GM10847 (cell line): ENCODE data around the gene ASPSCR1.

ENCODE experiments used
- POLR2A ChIP-seq: IDR thresholded peaks from 2 replicates; pipeline ENCODE4 v1.6.1; 2011; ENCODE audit not compliant: insufficient read length; ENCODE audit errors: extremely low read depth

ASPSCR1 gene

DNA sequence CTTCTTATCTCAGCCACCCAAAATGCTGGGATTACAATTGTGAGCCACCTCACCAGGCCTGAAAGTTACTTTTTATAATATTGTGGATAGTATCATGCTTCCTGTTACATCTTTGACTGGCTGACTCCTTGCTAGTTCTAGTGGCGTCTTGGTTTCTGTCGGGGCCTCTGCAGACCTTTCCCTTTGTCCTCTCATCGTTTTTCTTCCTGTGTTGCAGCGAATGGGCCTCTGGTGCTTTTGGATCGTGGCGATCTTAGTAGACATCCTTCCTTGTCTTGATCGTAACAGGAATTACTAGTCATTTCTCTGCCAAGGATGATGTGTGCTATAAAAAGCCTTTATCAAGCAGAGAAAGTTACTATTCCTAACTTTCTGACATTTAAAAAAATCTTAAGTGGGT, 20.8 kb downstream of the ASPSCR1 start:
- TF ChIP-seq POLR2A, result no peak

DNA sequence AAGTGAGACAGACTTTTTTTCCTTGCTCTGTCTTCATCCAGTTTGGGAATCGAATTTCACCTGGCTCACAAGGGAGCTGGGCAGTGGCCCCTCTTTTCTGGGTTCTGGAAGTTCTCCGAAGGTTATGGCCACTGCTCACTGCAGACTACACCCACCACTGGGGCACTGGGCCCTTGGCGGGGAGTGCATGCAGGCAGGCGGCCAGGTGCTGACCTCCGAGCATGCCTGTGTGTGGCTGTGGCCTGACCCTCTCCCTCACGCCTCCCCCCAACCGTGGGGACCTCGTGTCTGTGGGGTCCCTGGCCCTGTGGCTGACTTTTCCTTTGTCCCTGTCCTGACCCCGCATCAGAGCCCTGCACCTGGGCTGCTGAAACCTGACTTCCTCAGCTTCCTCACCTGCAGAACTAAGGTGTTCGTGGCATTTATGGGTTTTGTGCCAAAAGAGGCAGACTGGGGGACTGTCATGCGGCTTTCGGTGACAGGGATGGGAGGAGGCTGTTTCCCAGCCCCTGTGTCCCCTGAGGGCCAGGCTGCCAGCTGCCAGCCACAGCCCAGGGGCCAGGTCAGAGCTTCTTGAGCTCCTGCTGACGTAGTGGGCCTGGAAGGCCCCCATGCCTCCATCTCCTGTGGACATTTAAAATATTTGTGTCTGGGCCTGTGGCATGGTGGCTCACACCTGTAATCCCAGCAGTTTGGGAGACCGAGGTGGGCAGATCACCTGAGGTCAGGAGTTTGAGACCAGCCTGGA, 21.4 kb downstream of the ASPSCR1 start:
- no peak for TF ChIP-seq POLR2A

DNA sequence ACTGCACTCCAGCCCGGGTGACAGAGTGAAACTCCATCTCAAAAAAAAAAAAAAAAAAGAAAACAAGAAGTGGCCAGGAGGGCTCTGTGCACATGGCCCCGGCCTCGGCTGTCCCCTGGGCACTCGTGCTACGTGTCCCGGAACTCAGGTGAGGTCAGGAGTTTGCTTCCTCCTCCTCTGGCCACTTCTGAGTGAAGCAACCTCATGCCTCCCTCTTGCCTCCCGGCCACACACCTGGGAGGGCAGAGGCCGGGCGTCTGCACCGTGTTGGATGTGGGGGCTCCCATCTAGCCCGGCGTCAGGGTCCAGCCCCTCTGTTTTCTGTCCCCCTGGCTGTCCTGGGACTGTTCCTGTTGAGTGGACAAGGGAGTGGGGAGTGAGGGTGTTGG, 22.2 kb downstream of the ASPSCR1 start:
- no peak for TF ChIP-seq POLR2A

DNA sequence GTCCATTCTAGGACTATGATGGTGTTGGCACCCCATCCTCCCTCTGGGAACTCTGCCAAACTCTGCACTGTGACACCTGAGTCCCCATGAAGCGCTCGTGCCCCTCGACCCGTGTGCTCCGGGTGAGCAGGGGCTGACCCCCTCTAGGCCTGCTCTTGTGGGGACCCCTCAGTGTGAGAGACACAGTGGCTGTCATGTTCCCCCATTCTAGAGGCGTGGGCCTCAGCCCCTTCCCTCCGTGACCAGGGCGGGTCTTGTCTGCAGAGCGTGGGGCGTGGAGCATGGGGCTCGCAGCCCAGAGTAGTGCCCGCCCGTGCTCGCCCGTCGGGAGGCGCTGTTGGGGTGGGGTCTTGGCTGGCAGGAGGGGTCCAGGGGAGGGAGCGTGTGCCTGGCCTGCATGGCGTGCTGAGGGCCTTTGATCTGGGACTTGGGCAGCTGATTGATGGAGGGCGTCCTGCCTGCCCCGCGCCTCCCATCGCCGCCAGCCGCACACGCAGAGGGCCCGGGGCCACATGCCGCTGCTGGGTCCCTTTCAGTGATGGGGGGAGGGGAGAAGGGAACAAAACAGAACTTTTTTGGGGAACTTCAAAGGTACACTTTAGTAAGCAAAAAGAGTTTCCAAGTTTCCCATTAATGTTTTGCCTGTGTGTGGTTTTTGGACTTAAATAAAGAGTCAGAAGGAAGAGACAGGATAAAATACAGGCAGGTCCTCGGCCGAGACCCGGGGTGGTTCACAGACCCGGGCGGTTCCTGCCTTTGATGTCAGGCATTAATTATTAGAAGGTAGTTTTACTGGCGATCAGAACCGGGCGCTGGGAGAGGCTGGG, 22.8 kb downstream of the ASPSCR1 start:
- no peak for TF ChIP-seq POLR2A

DNA sequence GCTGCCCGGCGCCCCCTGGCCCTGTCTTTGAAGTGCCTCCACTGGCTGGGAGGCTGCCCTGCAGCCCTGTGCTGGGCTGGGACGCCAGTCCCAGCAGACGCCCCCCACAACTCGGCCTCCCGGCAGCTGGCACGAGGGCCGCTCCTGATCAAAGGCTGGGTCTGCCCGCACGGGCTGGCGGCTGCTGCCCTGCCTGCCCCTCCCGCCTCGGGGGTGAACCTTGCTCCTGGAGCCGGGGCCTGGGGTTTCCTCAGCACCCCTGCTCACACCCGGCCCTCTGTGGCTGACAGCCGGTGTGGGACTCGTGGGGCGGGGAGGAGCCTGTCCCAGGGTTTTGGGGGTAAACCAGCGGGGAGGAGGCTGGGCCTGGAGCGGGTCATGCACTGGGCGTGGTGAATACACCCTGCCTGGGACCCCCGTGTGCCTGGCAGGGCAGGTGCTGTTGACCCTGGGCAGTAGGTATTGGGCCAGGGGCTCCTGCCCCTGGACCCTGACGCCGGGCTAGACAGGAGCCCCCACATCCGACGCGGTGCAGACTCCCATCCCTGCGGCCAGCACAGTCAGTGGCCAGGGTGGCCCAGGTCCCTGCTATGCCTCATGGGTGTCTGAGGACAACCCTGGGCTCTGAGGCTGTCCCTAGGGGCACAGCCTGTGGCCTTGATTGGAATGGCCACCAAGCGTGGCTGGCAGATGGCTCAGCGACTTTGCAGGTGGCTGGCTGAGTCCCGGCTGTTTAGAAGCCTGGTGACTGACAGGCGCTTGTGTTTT, 23.6 kb downstream of the ASPSCR1 start:
- no peak for TF ChIP-seq POLR2A

DNA sequence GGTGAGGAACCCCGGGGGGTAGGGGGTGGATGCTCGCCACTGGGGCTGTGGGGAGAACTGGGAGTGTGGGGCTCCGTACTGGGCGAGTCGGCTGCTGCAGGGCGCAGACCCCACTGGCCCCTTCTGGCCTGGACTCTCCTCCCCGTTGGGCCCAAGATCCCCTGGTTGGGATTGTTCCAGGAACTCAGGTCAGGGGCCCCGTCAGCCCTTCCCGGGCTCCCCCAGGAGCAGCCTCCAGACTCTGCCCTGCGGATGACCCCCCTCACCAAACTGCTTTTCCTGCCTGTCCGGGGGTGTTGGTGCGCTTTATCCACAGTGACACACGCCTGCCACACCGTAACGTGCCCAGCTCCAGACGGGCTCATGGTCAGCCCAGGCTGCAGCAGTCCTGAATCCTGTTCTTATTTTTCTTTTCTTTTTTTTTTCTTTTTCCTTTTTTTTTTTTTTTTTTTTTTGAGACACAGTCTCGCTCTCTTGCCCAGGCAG, 24.2 kb downstream of the ASPSCR1 start:
- no peak for TF ChIP-seq POLR2A

DNA sequence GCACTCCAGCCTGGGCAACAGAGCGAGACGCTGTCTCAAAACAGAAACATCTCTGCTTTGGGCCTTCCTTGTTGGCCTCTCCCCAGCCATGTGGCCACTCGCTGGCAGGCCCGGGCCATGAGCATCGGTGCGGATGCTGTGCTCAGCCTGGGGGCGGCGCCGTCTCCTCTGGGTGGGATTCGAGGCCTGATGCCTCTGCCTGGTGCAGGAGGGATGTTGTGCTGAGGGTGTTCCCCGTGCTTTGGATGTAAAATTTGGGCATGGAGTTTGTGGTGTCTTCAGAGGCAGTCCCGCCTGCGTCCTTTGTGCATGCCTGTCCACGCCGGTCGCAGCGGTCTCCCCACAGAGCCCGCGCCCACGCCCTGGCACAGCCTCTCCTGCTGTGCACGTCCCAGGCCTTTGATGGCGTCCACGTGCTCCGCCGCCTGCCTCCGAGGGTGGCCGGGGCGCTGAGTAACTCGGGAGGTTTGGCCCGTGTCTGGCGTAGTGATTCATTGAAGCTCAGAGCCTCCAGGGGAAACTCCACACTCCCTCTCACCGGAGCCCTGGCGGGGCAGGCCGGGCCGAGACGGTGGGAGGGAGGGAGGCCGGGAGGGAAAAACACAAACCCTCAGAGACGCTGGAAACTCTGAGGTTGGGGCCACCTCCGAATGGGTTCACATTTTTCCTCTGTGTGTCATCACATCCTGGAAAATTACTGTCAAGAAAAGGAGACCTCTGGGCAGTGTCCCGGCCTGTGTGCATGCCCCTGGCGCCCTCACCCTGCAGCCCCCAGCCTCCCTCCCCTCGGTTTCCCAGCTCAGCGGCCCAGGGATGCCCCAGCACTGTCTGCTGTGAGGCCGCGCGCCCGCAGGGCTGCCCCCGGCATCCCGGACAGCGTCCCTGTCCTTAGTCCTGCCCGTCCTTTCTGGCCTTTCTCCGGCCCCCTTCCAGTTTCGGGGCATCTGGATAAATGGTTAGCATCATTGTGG, 26.3 kb downstream of the ASPSCR1 start:
- no peak for TF ChIP-seq POLR2A

DNA sequence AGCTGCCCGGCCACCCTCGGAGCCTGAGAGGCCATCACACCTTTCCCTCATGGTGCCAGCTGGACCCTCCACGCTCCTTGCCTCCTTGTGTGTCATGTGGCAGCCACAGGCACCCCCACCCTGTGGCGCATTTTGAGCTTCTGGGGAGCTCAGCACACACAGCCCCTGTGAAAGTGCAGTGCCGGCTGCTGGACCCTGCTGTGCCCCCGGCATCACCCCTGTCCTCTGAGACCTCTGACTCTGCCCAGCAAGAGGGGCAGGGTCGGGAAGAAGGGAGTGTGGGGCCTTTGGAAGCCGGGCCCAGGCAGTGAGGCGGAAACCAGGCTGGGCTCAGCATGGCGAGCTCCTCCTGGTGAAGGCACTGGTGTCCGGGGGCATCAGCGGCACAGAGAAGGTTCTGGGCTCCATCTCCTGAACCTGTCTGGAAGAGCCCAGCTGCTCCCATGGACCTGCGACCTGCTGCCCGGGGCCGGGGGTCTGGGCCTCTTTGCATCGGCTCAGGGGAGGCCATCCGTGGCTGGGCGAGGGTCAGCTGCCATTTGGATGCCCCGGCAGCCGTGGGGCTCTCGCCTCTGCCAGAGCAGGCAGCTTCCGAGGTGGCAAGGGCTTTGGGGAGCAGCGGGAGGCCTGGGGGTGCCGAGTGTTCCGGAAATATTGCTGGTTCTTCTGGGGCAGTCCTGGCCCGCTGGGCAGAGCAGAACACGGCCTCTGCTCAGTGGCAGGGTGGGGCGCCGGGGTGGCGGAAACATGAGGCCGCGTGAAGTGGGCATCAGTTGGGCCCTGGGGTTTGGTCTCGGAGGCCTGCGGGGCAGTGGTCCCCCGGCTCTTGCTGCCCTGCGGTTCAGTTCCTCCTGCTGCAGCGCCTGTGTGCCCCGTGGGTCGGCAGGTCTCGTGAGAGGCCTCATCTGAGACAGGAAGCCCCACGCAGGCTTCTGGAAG, 27.4 kb downstream of the ASPSCR1 start:
- no peak for TF ChIP-seq POLR2A

DNA sequence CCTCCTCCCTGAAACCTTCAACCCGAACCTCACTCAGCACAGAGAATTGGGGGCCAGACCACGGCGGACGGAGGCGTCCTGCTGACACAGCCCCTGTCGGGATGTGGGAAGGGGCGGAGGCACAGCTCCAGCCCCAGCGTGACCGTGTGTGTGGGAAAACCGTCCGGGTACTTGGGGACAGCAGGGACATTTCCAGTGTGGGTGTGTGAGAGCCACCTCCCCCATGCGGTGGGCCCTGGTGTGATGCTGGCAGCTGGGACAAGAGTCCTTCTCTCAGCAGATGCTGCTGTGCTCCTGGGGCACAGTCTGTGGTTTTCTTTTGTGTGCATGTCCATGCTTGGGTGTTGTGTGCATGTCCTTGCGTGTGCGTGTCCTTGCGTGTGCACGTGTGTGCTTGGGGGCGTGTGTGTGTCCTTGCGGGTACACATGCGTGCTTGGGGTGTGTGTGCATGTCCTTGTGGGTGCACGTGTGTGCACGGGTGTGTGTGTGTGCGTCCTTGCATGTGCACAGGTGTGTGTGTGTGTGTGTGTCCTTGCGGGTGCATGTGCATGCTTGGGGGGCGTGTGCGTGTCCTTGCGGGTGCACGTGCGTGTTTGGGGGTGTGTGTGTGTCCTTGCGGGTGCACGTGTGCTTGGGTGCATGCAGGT, 28.4 kb downstream of the ASPSCR1 start:
- no peak for TF ChIP-seq POLR2A

DNA sequence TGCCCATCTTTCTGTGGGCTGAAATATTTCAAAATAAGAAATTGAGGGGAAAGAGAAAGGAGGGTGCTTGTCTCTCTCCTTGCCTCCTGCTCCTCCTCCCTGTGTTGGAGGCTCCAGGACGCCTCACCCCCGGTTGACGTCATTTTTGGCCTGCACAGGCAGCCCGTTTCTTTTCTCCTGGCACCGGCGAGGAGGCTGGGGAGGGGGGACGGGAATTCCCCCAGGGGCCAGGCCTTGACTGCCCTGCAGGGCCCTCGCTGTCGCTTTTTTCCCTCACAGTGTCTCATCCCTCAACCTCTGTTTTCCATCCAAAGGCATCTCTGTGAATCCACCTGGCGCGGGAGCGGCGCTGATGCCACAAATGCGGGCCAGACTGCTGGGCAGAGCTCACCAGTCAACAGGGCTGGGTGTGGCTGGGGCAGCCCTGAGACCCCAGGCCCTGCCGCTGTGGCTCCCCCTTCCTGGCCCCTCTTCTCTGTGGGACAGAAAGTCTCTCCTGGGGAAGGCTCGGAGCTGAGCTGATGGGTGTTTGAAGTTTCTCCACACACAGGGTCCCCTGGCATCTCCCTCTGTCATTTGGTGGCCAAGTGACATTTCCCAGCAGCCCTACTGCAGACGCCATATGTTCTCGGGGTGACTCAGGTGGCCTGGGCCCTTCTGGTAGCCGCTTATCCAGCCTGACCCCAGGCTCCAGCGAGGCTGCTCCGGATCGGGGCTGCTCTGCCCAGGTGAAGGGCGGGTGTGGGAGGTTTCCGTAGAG, 29.2 kb downstream of the ASPSCR1 start:
- TF ChIP-seq POLR2A, result no peak

DNA sequence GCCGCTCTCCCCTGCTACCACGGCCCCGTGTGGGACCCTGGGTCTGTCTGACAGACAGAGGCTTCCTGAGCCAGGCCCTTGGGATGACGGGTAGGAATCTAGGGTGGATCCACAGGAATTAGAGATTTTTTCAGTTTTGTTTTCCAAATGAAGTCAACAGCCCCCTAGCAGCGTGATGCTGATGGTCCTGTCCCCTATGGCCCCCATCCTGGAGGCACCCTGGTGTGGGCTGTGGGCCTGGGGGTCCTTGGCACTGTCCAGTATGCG, 29.7 kb downstream of the ASPSCR1 start:
- no peak for TF ChIP-seq POLR2A

DNA sequence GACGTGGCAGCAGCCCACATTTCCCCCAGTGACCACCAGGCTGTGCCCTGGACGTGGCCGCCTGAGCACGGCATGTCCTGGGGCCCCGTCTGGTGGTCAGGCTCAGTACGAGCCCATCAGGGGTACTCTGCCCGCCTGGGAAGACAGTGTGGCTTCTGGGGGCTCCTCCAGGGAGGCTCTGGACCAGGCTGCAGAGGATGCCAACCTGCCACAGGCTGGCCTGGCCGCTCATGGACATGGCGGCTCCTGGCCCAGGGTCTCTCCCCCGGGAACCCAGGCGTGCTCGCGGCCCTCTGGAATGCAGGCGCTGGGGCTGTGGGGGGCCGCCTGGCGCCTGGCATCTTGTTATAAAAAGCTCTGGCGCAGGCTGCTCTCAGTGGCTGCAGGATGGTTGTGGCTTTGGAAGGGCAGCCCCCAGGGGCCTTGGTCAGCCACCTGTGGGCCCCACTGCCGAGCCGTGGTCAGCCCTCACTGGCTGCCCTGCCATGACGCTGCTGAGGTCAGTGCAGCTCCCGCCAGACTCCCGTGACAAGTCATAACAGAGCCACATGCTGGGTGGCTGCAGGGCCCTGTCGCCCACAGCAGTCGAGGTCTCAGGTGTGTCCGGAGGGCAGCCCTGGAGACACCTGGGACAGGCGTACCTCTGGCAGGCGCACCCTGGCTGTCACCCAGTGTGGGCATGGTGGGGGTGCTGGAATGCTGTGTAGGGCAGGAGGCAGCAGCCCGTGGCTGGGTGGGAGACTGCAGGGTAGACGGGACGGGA, 30.2 kb downstream of the ASPSCR1 start:
- TF ChIP-seq POLR2A, result no peak
